Cardiac muscle cell (in vitro differentiated cells and primary cell): Measurements from ENCODE around the gene NARS2. TPM values are rescaled to one million over a fixed set of nuclear protein-coding genes. Genes with fewer than 3 reads are reported as not detected.

ENCODE experiments used
- DNase-seq, 2 donors: peaks; one replicate each; pipeline versions ENCODE4 v3.0.0 to v3.0.0-alpha.2; 2010 to 2017; ENCODE audit warnings: low read depth in 1 of 2, low spot score in 1 of 2
- H3K27ac ChIP-seq: fragments of 200-600 bp; sonication (generic); 2 replicates; pipeline ENCODE4 v1.5.1; 2016
- H3K27me3 ChIP-seq: fragments of 200-600 bp; sonication (generic); 2 replicates; pipeline ENCODE4 v1.6.0; 2016; ENCODE audit warnings: control low read depth
- H3K36me3 ChIP-seq: fragments of 200-600 bp; sonication (generic); 2 replicates; pipeline ENCODE4 v1.5.1; 2016; ENCODE audit warnings: control low read depth
- H3K4me1 ChIP-seq: fragments of 200-600 bp; sonication (generic); 2 replicates; pipeline ENCODE4 v1.8.1; 2017; ENCODE audit warnings: low read depth, mild to moderate bottlenecking, mixed run types
- H3K4me3 ChIP-seq: fragments of 200-600 bp; sonication (generic); 2 replicates; pipeline ENCODE4 v1.5.1; 2016; ENCODE audit warnings: mild to moderate bottlenecking
- H3K9me3 ChIP-seq: fragments of 200-600 bp; sonication (generic); 2 replicates; pipeline ENCODE4 v1.5.1; 2017; ENCODE audit warnings: low read depth, mild to moderate bottlenecking, control low read depth
- polyA plus RNA-seq: library from polyadenylated mRNA; unstranded; fragments of >200 nt; fragmentation: Nextera tagmentation; extraction: Ambion mirVana; gene quantifications from 2 replicates; pipeline ENCODE4 v1.2.1, GENCODE V29; 2016
- total RNA-seq: library from RNA; depleted of rRNA; stranded (reverse); fragments of >200 nt; gene quantifications from 2 replicates; pipeline ENCODE4 v1.2.3, GENCODE V29; 2016
- TF ChIP-seq, protein P1 (sequence below): IDR thresholded peaks from 2 replicates; pipeline ENCODE4 v1.5.1; 2012; ENCODE audit warnings: low read depth, mild to moderate bottlenecking, low read length

The NARS2 gene
- total and polyA plus RNA-seq, 2 experiments from 2014 or later = 27.2 to 40.5 TPM

DNA sequence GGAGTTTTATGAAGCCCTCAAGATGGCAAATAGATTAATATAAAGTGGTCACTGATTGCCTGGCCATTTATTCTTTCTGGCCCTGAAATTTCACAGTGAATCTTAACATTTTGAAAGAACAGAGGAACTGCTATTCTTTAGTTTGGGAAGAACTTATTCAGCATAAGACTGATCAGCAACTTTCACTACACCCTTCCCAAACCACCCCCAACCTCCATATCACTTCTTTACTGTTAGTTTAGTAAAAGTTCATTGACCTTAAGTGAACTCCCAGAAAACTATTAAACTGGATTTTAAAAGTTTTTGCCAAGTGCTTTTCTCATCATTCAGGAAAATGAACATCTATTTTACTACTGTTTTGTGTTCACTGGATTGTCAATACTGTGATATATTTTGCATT lies 77.4 kb downstream of the NARS2 start:
- DNase-seq = no peak
- Histone ChIP-seq H3K27me3 (no peaks in the 10 kb centered on the region), H3K36me3 (no peaks in the 10 kb centered on the region), H3K9me3 (no peaks in the 10 kb centered on the region), H3K4me3 (no peak overlapping the region), H3K27ac (no peak overlapping the region), H3K4me1 (peaks cover 8% of the 10 kb centered on the region)
- TF ChIP-seq, protein P1, sequence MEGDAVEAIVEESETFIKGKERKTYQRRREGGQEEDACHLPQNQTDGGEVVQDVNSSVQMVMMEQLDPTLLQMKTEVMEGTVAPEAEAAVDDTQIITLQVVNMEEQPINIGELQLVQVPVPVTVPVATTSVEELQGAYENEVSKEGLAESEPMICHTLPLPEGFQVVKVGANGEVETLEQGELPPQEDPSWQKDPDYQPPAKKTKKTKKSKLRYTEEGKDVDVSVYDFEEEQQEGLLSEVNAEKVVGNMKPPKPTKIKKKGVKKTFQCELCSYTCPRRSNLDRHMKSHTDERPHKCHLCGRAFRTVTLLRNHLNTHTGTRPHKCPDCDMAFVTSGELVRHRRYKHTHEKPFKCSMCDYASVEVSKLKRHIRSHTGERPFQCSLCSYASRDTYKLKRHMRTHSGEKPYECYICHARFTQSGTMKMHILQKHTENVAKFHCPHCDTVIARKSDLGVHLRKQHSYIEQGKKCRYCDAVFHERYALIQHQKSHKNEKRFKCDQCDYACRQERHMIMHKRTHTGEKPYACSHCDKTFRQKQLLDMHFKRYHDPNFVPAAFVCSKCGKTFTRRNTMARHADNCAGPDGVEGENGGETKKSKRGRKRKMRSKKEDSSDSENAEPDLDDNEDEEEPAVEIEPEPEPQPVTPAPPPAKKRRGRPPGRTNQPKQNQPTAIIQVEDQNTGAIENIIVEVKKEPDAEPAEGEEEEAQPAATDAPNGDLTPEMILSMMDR = no peak

DNA sequence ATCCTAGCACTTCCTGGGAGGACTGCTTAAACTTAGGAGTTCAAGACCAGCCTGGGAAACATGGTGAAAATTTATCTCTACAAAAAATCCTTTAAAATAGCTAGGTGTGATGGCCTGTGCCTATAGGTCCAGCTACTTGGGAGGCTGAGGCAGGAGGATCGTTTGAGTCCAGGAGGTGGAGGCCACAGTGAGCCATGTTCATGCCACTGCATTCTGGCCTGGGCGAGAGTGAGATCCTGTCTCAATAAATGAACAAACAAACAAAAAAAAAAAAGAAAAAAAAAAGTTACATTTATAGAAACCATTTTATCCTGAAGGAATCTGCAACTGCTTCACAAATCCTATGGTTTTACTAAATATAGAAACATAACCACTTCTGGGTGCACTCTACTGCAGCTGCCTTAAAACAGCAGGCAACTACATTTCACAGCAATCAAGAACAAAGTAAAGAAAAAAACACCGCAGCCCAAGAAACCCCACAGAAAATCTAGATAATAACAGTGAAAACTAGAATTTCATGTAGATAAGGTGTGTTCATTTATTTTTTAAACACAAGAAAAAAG lies 81.2 kb downstream of the NARS2 start:
- Histone ChIP-seq H3K9me3 (no peaks in the 10 kb centered on the region), H3K4me1 (peaks cover 8% of the 10 kb centered on the region), H3K4me3 (no peak overlapping the region), H3K36me3 (no peaks in the 10 kb centered on the region), H3K27me3 (no peaks in the 10 kb centered on the region), H3K27ac (no peak overlapping the region)
- DNase-seq = no peak
- TF ChIP-seq, protein P1 = no peak

DNA sequence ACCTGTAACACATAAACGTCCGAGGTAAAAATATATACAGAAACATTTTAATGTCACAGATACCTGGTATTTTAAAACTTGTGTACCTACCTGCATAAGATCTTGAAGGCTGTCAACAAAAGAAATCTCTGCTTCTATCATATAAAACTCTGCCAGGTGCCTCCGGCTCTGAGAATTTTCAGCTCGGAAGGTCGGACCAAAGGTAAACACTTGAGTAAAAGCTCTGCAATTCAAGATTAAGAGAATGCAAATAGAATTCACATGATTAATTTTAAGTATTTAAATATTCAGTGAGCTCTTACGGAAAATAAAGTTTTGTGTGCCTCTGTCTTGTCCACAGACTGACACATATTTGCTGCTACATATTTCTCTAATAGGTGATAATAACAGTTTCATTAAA lies 81.7 kb downstream of the NARS2 start:
- TF ChIP-seq, protein P1 = no peak
- no peak overlapping the region for H3K27ac ChIP-seq
- no peak overlapping the region for H3K4me3 ChIP-seq
- peaks cover 8% of the 10 kb centered on the region for H3K4me1 ChIP-seq
- no peaks in the 10 kb centered on the region for H3K9me3 ChIP-seq
- H3K36me3 ChIP-seq = no peaks in the 10 kb centered on the region
- no peaks in the 10 kb centered on the region for H3K27me3 ChIP-seq
- DNase-seq = no peak

GRCh38 chr11:78489184-78489583 lies 85.5 kb downstream of the NARS2 start:
- H3K4me1 ChIP-seq = peaks cover 4% of the 10 kb centered on the region
- DNase-seq = no peak
- H3K36me3 ChIP-seq = no peaks in the 10 kb centered on the region
- no peak overlapping the region for H3K4me3 ChIP-seq
- TF ChIP-seq, protein P1 = no peak
- H3K27ac ChIP-seq = no peak overlapping the region
- no peaks in the 10 kb centered on the region for H3K9me3 ChIP-seq
- no peaks in the 10 kb centered on the region for H3K27me3 ChIP-seq

DNA sequence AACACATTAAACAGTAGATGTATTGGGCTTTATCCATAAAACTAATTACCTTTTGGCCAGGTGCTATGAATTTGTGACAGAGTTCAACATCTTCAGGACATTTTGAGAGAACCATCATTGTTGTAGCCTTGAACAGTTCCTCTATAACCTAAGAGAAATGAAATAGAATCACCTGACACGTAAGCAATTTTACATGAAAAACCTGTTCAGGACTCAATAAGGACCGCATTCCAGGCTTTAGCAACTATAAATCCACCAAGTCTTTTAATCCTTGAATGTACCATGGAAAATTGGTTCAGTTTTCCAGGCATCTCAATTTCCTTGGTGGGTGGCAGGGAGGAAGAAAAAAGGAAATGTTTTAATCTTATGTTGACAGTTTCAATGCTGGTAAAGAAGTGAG lies 96.1 kb downstream of the NARS2 start:
- Histone ChIP-seq H3K27me3 (no peaks in the 10 kb centered on the region), H3K4me1 (no peaks in the 10 kb centered on the region), H3K27ac (no peak overlapping the region), H3K9me3 (no peaks in the 10 kb centered on the region), H3K36me3 (peaks cover 3% of the 10 kb centered on the region), H3K4me3 (no peak overlapping the region)
- DNase-seq = no peak
- TF ChIP-seq, protein P1 = no peak
